ENCODE measurements around the gene PCDH9.

Gene PCDH9, protein sequence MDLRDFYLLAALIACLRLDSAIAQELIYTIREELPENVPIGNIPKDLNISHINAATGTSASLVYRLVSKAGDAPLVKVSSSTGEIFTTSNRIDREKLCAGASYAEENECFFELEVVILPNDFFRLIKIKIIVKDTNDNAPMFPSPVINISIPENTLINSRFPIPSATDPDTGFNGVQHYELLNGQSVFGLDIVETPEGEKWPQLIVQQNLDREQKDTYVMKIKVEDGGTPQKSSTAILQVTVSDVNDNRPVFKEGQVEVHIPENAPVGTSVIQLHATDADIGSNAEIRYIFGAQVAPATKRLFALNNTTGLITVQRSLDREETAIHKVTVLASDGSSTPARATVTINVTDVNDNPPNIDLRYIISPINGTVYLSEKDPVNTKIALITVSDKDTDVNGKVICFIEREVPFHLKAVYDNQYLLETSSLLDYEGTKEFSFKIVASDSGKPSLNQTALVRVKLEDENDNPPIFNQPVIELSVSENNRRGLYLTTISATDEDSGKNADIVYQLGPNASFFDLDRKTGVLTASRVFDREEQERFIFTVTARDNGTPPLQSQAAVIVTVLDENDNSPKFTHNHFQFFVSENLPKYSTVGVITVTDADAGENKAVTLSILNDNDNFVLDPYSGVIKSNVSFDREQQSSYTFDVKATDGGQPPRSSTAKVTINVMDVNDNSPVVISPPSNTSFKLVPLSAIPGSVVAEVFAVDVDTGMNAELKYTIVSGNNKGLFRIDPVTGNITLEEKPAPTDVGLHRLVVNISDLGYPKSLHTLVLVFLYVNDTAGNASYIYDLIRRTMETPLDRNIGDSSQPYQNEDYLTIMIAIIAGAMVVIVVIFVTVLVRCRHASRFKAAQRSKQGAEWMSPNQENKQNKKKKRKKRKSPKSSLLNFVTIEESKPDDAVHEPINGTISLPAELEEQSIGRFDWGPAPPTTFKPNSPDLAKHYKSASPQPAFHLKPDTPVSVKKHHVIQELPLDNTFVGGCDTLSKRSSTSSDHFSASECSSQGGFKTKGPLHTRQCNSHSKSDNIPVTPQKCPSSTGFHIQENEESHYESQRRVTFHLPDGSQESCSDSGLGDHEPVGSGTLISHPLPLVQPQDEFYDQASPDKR (N-terminal part only)

DNA sequence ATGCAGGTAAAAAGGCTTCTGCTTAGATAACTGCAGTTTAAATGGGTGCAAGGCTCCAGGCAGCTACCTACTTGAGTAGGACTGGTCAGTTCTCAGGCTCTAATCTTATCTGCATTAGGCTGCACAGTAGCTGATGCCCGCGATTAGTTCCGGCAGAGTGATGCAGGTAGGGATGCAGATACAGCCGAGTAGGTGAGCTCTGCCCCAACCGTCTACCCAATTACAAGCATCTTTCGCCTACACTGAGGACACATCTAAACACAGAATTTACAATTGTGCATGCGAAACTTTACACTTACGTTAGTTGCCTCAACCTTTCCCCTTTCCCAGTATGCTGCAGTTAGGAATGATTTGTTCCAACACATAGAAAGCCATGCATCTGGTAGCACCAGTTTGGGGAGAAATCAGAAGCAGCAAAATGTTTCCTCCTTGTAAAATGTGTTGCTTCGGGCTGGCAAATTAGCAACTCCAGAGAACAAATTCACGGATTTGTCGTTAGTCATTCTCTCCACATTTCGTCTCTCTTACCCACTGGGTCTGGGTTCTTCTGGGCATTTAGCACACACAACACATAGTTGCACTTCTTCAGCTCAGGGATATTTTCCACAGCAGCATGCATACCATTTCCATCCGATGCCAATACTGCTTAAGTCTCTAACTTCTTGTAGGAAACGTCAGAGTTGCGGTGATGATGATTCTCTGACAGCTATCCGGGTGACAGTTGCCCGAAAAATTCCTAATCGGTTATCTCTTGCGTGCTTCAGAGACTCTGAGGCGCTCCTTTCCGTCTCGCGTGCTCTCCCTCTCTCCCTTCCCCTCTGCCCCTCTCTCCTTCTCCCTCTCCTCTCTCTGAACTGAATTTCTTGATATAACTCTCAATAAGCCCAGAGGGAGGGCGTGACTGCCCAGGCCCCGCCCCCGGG is at the start of gene PCDH9:
Gene PCDH9, minus strand, starts transcription at position 856 of the 923 bp plus-strand sequence. CDS start 1,896 bp downstream, outside the sequence.
- no peak for DNase-seq

DNA sequence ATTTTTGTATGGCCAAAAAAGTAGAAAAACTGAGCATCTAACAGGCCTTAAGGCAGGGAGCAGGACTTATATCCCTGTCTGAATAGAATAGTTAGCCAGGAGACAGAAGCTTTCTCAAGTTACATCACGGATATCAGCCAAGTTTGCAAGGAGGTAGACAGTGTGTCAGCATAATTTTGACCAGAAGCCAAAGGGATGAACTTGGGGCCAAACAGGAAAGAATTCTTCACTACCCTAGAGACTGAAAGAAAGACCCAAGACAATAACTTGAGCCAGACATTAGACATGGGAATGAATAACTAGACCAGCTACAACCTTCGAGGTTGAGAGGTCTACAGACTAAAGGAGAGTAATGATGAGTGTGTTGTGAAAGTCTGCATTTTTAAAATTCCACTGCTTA is 48.1 kb upstream of the PCDH9 start:
- no peak for DNase-seq

DNA sequence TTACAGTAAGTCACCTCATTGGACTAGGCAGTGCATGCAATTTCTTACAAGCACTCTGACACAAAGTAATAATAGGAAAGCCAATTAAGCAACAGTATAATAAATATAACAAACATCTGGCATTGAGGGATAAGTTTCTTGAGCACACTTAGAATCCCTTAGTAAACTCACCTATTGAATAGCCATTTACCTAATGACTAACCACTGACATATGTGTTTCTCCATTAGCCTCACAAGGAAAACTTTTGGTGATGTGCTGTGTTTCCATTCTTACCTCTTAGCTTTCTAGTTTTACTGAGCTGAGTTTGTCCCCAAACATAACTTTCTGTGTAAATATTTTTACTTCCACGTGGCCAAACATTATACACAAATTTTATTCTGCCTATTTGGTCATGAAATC is 47.4 kb upstream of the PCDH9 start:
- DNase-seq = no peak

DNA sequence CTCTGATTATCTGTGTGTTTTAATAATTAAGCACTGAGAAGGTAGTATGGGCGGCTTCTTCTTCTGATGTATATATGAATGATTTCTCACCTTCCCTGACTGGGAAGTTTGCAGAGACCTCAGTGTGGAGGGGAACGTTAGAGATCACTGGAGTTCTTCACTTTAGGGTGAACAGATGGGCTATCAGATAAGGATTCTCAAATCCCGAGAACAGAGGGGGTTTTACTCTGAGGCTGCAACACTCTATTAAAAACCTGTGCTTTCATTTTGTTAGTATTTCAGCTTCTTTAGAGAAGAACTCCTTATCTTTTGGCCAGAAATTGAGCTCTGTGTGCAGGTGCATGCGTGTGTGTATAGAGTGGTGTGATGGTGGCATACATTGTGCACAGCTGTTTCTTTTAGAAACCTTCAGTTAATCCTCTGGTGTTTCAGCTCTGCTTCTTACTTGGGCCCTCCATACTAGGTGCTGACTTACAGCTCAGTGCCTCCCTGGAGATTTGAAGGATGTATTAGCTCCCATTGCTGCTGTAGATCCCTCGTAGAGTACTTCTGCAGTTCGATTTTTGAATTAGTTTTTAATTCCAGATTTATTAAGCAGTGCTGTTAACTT is 45.3 kb upstream of the PCDH9 start:
- no peak for DNase-seq

DNA sequence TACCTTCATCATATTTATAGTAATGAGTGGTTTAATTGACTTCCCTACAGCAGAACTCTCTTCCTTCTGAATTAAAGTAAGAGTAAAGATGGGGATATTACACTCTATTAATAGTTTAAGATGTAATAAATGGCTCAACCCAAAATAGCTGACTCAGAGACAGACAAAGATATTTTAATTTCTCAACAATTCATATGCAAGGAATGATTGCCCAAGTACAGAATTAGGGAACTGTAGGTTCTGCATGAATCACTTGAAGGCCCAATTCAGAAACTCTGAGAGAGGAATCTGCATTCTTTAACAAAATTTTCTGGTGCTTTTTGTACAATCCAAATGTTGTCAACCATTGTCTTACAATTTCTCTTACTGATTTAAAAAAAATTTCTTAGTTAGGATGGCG is 42.9 kb upstream of the PCDH9 start:
- no peak for DNase-seq

DNA sequence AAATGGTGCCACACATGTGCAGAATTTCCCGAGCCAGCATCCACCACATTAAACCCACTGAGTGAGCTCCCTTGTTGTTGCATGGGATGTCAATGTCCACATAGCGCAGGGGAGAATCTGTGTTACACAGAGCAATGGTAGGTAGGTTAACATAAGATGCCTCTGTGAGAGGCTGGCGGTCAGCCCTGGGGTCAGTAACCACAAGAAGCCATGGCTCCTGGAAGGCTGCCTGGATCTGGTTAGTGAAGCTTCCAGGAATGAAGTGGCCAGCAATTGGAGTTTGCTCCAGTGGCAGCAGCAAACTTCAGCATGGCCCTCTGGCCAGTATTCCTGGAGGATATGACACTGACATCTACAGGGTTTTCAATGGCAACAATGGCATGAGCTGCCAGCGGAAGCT is 37.0 kb upstream of the PCDH9 start:
- no peak for DNase-seq

DNA sequence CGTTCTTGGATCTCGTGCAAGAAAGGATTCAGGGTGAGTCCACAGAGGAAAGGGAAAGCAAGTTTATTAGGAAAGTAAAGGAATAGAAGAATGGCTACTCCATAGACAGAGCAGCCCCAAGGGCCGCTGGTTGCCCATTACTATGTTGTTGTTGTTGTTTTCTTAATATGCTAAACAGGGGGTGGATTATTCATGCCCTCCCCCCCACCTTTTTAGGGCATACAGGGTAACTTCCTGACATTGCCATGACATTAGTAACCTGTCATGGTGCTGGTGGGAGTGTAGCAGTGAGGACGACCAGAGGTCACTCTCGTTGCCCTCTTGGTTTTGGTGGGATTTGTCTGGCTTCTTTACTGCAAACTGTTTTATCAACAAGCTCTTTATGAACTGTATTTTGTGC is 29.1 kb upstream of the PCDH9 start:
- DNase-seq = no peak

DNA sequence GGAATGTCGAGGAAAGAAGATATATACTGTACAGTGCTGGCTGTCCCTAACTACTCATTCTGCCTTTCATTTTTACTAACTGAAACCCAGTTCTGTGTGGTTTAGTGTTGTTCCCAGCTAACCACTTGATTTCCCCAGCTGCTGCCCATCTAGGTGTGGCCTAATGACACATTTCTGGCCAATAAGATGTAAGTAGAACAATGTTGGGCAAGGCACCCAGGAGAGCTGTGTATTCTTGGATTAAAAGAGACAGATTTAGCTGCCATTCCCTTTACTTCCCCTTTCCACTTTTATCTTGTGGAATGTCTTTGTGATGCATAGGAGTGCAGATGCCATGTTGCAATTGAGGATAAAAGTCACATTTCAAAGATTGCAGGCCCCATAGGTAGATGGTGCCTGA is 28.3 kb upstream of the PCDH9 start:
- DNase-seq = no peak

DNA sequence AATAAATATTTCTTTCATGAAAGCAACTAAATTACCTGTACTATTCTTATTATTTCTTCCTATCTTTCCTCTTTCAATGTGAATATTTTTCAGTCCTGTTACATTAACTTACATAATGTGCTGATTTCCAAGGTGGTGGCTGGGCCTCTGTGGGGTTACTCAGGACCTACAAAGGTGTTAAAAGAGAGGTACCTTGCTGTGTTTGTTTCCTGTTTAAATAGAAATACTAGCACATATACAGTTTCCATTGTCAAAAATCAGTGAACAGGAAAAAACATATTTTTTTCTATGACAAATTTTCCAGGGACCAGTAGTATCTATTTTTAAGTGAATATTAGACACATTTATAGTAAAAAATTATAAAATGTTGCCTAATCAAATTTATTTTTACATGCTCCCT is 8.7 kb upstream of the PCDH9 start:
- no peak for DNase-seq

DNA sequence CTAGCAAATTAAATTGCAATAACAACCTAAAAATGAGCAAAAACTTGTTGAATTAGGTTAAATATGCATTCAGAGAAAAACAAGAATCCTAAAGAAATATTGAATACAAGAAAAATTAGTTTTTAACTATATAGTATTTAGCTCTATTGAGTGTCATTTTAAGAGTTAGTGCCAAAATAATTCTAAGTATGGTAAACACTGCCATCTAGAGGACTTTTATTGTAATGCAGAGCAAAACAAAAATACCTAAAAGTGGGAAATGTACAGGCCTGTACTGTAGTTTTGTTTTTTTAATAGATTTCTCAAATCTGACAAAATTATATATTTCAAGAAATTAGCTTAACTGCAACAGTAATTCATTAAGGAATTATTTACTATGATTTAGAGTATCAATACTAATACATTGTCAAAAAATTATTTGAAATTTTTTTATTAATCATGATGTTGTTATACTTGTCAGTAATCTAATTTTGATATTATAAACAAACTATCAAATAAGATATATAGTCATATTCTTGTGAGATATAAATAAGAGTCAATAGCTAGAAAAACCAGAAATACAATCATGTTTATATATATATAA is 8.2 kb upstream of the PCDH9 start:
- DNase-seq = peak; percentile 48

DNA sequence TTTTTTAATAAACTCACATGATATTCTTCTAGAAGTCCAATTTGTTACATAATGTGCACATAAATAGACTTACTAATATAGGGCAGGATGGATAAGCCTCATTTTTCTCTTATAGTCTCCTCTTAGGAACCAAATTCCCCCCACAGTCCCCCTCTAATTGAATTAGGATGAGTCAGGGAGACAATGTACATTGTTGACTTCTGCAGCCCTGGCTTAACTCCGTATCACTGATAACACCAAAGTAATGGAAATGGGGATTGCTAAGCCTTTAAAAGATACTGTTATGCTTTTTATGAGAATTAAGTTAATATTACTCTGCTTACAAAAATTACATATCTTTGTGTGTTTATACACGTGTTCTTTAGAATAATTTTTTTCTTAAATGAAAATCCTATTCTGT is 5.1 kb upstream of the PCDH9 start:
- no peak for DNase-seq

DNA sequence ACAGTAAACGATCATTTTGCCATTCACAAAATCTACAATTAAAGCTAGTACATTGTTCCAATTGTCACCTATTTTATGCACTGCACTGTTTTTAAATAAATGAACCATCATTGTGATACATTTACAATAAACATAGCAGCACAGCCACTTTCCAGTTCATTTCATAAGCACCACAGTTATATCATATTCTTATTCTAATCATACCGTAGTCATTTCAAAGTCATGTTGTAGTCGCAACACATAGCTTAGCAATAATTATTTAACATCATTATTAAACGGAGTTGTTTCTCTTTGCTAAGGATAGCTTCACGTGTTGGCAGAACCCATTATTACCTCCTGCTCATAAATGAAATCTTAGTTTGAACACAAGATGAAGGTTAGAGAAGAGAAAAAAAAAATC is 2.2 kb upstream of the PCDH9 start:
- no peak for DNase-seq

DNA sequence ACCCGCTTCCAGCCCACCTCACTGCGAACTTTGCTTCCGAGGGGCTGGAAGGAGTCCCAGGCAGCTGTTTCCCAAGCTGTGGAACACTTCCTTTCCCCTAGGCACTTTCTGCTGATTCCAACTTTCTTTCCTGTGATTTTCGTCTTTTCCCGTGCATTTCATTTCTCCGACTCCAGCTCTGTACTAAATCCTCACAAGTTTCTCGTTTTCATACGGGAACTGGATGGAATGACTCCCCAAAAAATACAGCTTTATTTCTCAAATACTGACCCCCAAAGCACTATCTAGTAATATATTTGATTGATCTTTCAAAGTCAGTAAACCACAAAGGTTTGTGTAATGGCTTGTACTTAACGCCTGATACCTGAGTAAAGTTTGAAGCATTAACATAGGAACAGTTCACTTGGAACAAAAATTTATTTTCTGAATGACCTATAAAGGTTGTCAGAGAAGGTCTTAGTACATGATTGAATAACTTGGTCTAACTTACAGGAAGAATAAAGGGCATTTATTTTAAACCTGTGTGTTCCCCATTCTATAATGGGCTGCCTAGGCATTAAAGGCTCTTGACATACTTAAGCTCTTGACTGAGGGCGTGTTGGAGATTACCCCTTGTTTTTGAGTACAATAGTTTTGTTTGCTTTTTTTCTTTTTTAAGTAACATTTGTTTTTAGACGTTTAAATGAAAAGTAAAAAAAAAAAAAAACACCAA is 1.3 kb upstream of the PCDH9 start:
- DNase-seq = no peak

DNA sequence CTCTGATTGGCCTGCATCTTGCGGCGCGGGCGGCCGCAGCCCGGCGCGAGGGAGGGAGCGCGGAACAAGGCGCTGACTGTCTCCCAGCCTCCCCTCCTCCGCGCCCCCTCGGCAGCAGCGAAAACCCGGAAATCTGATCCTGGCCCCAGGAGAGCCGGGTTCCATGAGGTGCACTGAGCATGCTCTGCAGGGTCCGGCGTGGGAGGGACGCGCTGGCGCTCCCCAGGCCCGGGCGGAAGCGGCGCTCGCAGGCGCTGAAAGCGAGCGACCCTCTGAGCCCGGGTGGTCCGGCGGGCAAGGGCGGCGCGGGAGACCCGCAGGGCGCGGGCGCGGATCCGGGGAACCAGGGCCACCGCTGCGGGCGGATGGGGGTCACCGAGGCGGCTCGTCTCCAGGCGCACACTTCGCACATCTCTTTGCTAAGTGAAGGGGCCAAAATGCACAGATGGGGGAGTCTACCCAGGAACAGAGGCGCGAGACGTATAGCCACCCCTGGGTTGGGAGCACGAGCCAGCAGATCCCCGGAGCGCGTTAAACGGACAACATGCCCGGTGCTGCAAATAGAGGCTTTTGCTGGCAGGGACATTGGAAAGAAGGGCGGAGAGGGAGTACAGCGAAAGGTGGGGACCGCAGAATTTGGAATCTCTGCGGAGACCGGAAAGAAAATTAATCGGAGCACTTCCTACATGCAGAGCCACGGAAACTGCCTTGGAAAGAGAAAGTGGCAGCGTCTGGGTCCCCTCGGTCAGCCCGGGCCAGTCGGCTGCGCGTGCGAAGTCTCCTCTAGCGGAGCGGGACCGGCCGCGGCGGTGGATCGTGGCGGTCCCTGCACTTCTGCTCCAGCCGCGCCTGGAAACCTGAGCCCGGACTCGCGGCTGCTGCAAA is 510 bp upstream of the PCDH9 start:
- peak; percentile 91 for DNase-seq

DNA sequence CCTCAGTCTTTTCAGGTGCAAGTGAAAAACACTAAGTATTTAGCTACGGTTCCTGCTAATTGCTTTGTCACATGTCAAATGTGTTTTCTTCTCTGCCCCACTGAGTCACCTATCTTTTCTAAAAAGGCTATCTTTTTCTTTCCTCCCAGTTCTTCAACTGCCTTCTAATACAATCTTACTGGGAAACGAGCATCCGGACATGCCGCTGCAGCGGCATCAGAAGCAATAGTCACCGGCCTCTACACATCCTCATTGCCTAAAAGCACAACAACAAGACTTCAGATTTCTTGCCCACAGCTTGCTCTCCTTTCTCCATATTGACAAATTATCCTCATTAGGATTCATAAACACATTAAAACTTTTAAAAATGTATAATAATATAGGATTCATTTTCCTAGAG is 1.2 kb downstream of the PCDH9 start:
- DNase-seq = no peak

DNA sequence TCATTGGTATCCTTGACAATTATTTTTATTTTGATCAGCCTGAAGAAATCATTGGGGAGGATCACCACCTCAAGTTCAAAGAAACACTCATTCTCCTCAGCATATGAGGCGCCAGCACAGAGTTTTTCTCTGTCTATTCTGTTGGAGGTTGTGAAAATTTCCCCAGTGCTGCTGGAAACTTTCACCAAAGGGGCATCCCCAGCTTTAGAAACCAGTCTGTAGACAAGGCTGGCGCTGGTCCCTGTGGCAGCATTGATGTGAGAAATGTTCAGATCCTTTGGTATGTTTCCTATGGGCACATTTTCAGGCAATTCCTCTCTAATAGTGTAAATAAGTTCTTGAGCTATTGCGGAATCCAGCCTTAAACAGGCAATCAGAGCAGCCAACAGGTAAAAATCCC is 2.1 kb downstream of the PCDH9 start:
- DNase-seq = no peak

DNA sequence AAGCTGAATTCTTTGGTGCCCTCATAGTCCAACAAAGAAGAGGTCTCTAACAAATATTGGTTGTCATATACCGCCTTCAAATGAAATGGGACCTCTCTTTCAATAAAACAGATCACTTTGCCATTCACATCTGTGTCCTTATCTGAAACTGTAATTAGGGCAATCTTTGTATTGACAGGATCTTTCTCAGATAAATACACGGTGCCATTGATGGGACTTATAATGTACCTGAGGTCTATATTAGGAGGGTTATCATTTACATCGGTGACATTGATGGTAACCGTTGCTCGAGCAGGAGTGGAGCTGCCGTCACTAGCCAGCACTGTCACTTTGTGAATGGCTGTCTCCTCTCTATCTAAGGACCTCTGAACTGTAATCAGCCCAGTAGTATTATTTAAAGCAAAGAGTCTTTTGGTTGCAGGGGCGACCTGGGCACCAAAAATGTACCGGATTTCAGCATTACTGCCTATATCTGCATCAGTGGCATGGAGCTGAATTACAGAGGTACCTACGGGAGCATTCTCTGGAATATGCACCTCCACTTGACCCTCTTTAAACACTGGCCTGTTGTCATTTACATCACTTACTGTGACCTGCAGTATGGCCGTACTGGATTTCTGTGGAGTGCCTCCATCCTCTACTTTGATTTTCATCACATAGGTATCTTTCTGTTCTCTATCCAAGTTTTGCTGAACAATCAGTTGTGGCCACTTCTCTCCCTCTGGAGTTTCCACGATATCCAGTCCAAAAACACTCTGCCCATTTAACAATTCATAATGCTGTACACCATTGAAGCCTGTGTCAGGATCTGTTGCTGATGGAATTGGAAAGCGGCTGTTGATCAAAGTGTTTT is 2.8 kb downstream of the PCDH9 start:
- DNase-seq = no peak

DNA sequence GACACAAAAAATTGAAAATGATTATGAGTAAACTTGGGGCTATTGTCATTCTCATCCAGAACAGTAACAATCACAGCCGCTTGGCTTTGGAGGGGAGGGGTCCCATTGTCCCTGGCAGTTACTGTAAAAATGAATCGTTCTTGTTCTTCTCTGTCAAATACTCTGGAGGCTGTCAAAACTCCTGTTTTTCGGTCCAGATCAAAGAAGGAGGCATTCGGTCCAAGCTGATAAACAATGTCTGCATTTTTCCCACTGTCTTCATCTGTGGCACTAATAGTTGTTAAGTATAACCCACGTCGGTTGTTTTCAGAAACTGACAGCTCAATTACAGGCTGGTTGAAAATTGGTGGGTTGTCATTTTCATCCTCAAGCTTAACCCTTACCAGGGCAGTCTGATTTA is 3.4 kb downstream of the PCDH9 start:
- DNase-seq = no peak
